HT-29 (cell line): ENCODE data around the gene GTF2H1. TPM values are rescaled to one million over a fixed set of nuclear protein-coding genes. Genes with fewer than 3 reads are reported as not detected.
"Not testable (repeated sequence)": the region's sequence is repeated elsewhere in the genome, so short reads cannot be mapped to it uniquely, and the experiment has no call there.

ENCODE experiments used
- DNase-seq: peaks from one replicate; pipeline ENCODE4 v3.0.0-alpha.2; 2015; ENCODE audit warnings: low spot score
- total RNA-seq: library from RNA; depleted of rRNA; stranded (reverse); fragments of >200 nt; shearing (Covaris generic); gene quantifications from 2 replicates; pipeline ENCODE4 v1.2.3, GENCODE V29; 2014

The GTF2H1 gene
- total RNA-seq, 1 experiment from 2014 or later = 55.4 TPM

- DNase-seq = no peak
These were observed 4.8 kb upstream of the GTF2H1 start for GRCh38 chr11:18317551-18317950.

- no peak for DNase-seq
These were observed 2.5 kb upstream of the GTF2H1 start for GRCh38 chr11:18319914-18320313.

GRCh38 chr11:18320617-18321016, 1.8 kb upstream of the GTF2H1 start:
- no peak for DNase-seq

DNA sequence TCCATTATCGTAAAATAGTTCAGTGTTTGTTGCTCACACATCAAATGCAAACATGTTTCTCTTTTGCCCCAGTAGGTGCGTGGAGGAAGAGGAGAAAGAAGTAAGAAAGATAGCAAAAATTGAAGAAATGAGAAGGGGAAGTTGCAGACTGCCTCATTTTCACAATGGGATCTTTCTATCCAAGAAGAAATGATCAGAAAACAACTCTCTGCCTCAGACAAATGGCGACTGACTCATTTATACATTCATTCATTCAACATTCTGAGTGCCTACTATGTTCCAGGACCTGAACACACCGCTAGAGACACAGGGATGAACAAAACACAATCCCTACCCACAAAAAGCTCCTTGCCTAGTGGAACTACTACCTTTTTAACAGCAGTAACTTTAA, 794 bp upstream of the GTF2H1 start:
- DNase-seq = no peak

- peak; percentile 57 for DNase-seq
These were observed 627 bp downstream of the GTF2H1 start for GRCh38 chr11:18322818-18323570.

- DNase-seq = not testable (repeated sequence)
These were observed 1.5 kb downstream of the GTF2H1 start for GRCh38 chr11:18323881-18324280.

GRCh38 chr11:18324381-18324780, 2.0 kb downstream of the GTF2H1 start:
- DNase-seq = no peak

DNA sequence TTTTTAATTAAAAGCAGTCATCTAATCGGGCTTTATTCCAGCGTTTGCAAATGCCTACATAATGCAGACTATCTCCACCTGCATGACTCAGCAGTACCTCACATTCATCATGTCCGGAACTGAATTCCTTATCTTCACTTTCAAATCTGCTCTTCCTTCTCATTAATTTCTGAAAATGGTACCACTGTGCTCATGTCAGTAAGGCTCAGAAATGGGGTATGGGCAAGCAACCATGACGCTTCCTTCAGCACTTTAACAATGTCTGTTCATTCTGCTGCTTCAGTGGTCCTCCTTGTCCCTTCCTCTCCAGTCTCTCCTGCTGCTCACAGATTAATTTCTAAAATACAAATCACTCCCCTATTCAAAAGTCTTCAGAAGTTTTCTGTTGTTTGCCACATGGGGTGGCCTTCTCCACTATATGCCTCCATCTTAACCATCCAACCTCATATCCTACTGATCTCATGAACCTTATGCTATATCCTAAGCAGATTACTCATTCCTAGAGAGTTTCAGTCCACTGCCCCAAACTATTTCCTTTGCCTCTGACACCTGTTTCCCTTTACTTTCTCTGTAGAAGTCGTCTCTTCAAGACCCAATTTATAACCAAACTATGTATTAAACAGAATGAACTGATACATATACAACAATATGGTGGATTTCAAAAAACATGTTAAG, 7.0 kb downstream of the GTF2H1 start:
- DNase-seq = peak; percentile 67

- no peak for DNase-seq
These were observed 8.6 kb downstream of the GTF2H1 start for GRCh38 chr11:18330921-18331320.

DNA sequence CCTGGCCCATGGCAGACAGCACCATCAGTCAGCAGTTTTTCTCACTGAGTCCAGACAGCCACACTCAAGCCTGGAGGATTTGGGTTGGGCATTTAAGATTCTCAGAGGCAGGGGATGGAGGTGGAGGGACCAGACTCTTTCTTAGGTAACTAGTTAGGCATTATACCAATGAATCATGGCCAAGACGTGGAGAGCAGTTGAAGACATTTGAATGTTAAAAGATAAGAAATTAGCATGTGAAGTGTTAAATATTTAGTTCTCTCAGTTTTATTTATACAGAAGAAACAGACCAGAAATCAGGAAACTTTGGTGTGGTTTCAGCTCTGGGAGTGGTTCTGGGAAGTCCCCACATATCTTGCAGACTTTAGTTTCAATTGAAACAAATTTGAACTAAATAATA, 9.9 kb downstream of the GTF2H1 start:
- no peak for DNase-seq

GRCh38 chr11:18332891-18333290, 10.5 kb downstream of the GTF2H1 start:
- no peak for DNase-seq

- DNase-seq = no peak
These were observed 25.2 kb downstream of the GTF2H1 start for GRCh38 chr11:18347471-18348125.

DNA sequence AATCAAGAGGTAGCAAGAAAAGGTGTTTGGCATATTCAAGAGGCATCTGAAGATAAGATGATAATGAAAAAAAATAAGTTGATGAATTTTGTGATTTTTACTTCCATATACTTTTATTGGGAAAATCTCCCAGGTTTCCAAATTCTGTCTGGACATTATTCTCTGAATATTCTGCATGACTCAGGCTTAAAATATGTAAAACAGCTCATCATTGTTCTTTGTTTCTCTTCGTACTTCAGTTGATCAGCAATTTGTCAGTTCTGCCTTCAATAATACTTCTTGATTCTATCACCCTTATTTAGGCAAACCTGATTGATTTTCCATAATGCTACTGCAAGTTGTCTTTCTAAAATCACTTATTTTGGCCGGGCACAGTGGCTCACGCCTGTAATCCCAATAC, 30.2 kb downstream of the GTF2H1 start:
- DNase-seq = no peak

DNA sequence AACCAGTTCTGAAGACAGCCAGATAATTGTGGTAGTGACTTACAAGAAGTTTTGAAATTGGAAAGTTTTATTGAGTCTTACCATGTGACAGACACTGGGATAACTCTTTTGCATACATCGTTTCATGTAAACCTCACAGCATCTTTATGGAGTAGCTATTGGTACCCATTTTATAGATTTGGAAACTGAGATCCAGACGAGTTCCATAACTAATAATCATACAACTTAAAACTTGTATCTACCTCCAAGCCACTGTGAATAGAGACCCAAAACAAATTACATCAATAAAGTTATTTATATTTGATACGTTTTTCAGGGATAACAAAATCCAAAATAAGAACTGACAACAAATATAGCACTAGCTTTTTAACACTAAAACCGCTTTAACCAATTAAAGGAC, 36.3 kb downstream of the GTF2H1 start:
- DNase-seq = no peak

- DNase-seq = no peak
These were observed 38.8 kb downstream of the GTF2H1 start for GRCh38 chr11:18361154-18361553.

- DNase-seq = no peak
These were observed 42.2 kb downstream of the GTF2H1 start for GRCh38 chr11:18364495-18365073.

DNA sequence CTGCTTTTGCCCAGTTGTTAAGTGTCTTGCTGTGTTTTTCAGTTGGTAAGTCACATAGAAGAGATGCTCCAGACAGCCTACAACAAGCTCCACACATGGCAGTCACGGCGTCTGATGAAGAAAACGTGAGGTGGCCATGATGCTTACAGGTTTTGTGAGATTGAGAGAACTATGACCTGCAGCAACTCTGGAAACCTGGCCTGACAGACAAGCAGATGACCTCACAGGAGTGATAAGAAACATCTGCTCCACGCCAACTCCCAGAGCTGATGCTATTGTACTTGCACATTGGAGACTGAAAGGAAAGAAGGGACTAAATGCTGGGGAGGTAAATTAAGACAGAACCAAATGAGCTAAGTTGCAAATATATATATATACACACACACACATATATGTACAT, 43.4 kb downstream of the GTF2H1 start:
- no peak for DNase-seq

- no peak for DNase-seq
These were observed 43.9 kb downstream of the GTF2H1 start for GRCh38 chr11:18366286-18366685.

- DNase-seq = no peak
These were observed 45.1 kb downstream of the GTF2H1 start for GRCh38 chr11:18367431-18367830.

DNA sequence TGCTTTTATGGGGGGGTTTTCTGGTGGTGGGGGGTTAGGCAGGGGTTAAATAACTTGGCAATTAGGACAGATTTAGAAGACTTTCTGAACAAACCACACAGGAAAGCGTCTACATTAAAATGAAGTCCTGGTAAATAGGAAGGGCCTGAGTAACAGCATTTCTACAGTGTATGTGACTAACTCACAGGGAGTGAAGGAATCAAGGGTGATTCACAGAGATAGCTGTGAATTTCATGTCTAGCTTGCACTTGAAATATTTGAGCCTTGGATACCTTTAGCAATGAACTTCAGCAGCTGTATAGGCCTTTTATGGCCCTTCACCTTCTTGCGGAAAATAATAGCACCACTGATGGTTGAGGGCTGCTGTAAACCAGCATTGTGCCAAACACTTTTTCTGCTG, 45.9 kb downstream of the GTF2H1 start:
- no peak for DNase-seq

DNA sequence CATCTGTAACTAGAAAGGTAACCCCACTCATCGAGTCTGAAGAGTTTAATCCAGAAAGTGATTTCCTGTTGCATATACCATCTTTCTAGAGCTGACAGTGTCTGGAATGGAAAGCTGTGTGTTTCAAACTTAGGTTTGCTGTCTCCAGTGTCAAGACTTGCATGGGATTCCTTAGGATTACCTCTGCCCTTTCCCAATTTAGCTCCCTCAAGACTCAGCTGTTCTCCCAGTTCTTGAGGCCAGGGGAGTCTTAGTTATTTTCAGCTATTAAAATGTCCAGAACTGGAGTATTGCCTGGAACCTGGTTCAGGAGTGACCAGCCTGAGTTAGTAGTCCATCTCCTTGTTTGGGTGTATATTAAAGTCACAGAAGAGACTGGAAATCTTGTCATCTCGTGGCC, 47.0 kb downstream of the GTF2H1 start:
- no peak for DNase-seq

GRCh38 chr11:18371279-18371678, 48.9 kb downstream of the GTF2H1 start:
- DNase-seq = no peak
